Endothelial cell of umbilical vein (primary cell): ENCODE results near the gene SNIP1. TPM values are rescaled to one million over a fixed set of nuclear protein-coding genes. Genes with fewer than 3 reads are reported as not detected.

Experiments
- BruUV-seq: library from RNA; stranded (reverse); fragments of 400-500 nt; replicated peaks from 2 replicates; lab custom pipeline; 2021; lab: Mats Ljungman, UMichigan
- CTCF ChIA-PET: fragments of 300-600, 350-600 bp; sonication (Branson Sonifier 250); formaldehyde crosslinking; loops from one replicate; lab custom pipeline; 2021; ENCODE audit warnings: antibody characterized with exemption, inconsistent platforms; lab: Charles Lee
- POLR2A ChIA-PET: fragments of 300-600, 350-600 bp; sonication (Branson Sonifier 250); formaldehyde crosslinking; loops from one replicate; lab custom pipeline; 2021; ENCODE audit warnings: antibody characterized with exemption, inconsistent platforms; lab: Charles Lee
- DNase-seq: peaks from one replicate; pipeline ENCODE4 v3.0.0-alpha.2; 2011; ENCODE audit warnings: low read depth, low spot score
- FAIRE-seq: peaks from 2 replicates; lab custom pipeline; 2011; peaks lifted over from hg19 to GRCh38; lab: Jason Lieb, UNC
- H2AFZ ChIP-seq: 2 replicates; pipeline ENCODE4 v1.6.0; 2012; ENCODE audit warnings: low read depth, low read length, control low read depth, inconsistent platforms
- H3K27ac ChIP-seq: 2 replicates; pipeline ENCODE4 v1.5.1; 2011; ENCODE audit warnings: low read depth, mild to moderate bottlenecking, control low read depth, low read length, moderate library complexity; ENCODE audit not compliant: insufficient read depth
- H3K27me3 ChIP-seq, 2 experiments: 2 replicates each; pipeline versions ENCODE4 v1.6.0 to v1.6.1; 2011; ENCODE audit warnings: low read length in 2 of 2, mixed read lengths in 1 of 2; ENCODE audit not compliant: control insufficient read depth in 2 of 2, insufficient read depth in 2 of 2
- H3K36me3 ChIP-seq, 2 experiments: 2 replicates in 1 of 2; 3 replicates in 1 of 2; pipeline ENCODE4 v1.5.1; 2011; ENCODE audit warnings: low read length in 2 of 2, mild to moderate bottlenecking in 1 of 2, moderate library complexity in 1 of 2; ENCODE audit not compliant: control insufficient read depth in 2 of 2, insufficient read depth in 2 of 2; ENCODE audit errors: extremely low read depth in 1 of 2
- H3K4me1 ChIP-seq: 3 replicates; pipeline ENCODE4 v1.5.1; 2011; ENCODE audit warnings: mild to moderate bottlenecking, low read length; ENCODE audit not compliant: control insufficient read depth, insufficient read depth; ENCODE audit errors: extremely low read depth
- H3K4me2 ChIP-seq: 2 replicates; pipeline ENCODE4 v1.6.1; 2011; ENCODE audit warnings: low read length, control low read depth, mixed read lengths; ENCODE audit not compliant: insufficient read depth
- H3K4me3 ChIP-seq, 3 experiments: fragments of 200-600 bp in 1 of 3; sonication (generic), shearing (Covaris generic) in 1 of 3; replicated peaks in 1 of 3; 2 replicates each; pipeline ENCODE4 v1.5.1; 2011 to 2016; ENCODE audit warnings: control low read depth in 3 of 3, low read length in 3 of 3, mild to moderate bottlenecking in 2 of 3, inconsistent platforms in 1 of 3, low read depth in 1 of 3, moderate library complexity in 1 of 3; ENCODE audit not compliant: insufficient read depth in 1 of 3
- H3K79me2 ChIP-seq: 2 replicates; pipeline ENCODE4 v1.6.0; 2012; ENCODE audit warnings: low read length, inconsistent platforms; ENCODE audit not compliant: control insufficient read depth, insufficient read depth
- H3K9ac ChIP-seq: replicated peaks from 2 replicates; pipeline ENCODE3; 2011; ENCODE audit warnings: low read length, control low read depth; ENCODE audit not compliant: insufficient read depth; ENCODE audit errors: extremely low read depth
- H3K9me1 ChIP-seq: replicated peaks from 3 replicates; pipeline ENCODE4 v1.6.0; 2011; ENCODE audit warnings: mild to moderate bottlenecking, low read length; ENCODE audit not compliant: control insufficient read depth, insufficient read depth; ENCODE audit errors: extremely low read depth
- H3K9me3 ChIP-seq: replicated peaks from 2 replicates; pipeline ENCODE4 v1.5.1; 2012; ENCODE audit warnings: low read length, inconsistent platforms; ENCODE audit not compliant: control insufficient read depth, insufficient read depth
- H4K20me1 ChIP-seq: replicated peaks from 2 replicates; pipeline ENCODE3; 2011; ENCODE audit warnings: mild to moderate bottlenecking, low read length; ENCODE audit not compliant: control insufficient read depth, insufficient read depth; ENCODE audit errors: extremely low read depth
- EZH2 ChIP-seq: IDR thresholded peaks from 2 replicates; pipeline ENCODE4 v1.6.1; 2012; ENCODE audit warnings: borderline replicate concordance, low read depth, mild to moderate bottlenecking, moderate library complexity, low read length, inconsistent platforms; ENCODE audit not compliant: severe bottlenecking
- FOS ChIP-seq: IDR thresholded peaks from 2 replicates; pipeline ENCODE4 v1.6.1; 2011; ENCODE audit warnings: mild to moderate bottlenecking, low read length, moderate library complexity, borderline replicate concordance; ENCODE audit not compliant: insufficient read depth
- GATA2 ChIP-seq: IDR thresholded peaks from 2 replicates; pipeline ENCODE4 v1.7.0; 2011; ENCODE audit warnings: low read depth, mild to moderate bottlenecking, moderate library complexity, mixed read lengths, low read length; ENCODE audit not compliant: insufficient read length, insufficient read depth
- JUN ChIP-seq: IDR thresholded peaks from 2 replicates; pipeline ENCODE4 v1.6.1; 2011; ENCODE audit warnings: borderline replicate concordance, low read depth; ENCODE audit not compliant: insufficient read length, insufficient read depth
- MYC ChIP-seq: IDR thresholded peaks from one replicate; pipeline ENCODE4 v1.6.1; 2011; ENCODE audit warnings: mild to moderate bottlenecking, low read depth, low read length
- POLR2A ChIP-seq: IDR thresholded peaks from 2 replicates; pipeline ENCODE4 v1.6.1; 2012; ENCODE audit warnings: low read depth, mild to moderate bottlenecking, control low read depth, low read length
- POLR2AphosphoS5 ChIP-seq: IDR thresholded peaks from 2 replicates; pipeline ENCODE4 v1.6.1; 2012; ENCODE audit warnings: low read depth, mild to moderate bottlenecking, control low read depth, low read length, moderate library complexity; ENCODE audit not compliant: insufficient read depth
- dilution Hi-C: fragments of 300-500 bp; cut with MboI; formaldehyde crosslinking; loops from one replicate; pipeline ENCODE4 v1.15.0; 2019; ENCODE audit warnings: low sequenced_read_pairs; ENCODE audit not compliant: extremely low pct_ligation_motif_present
- intact Hi-C: fragments of 100-400 bp; cut with micrococcal nuclease; formaldehyde crosslinking; loops from one replicate; pipeline ENCODE4 v1.10.0; 2022
- polyA plus RNA-seq, 4 experiments: library from polyadenylated mRNA; depleted of rRNA in 3 of 4; stranded (reverse) in 3 of 4; unstranded in 1 of 4; fragments of >200 nt; gene quantifications; 2 replicates each; pipeline versions ENCODE4 v1.2.1 to v1.2.3, GENCODE V29; 2011 to 2012; ENCODE audit warnings: missing spikeins in 1 of 4
- total RNA-seq: library from RNA; stranded (reverse); gene quantifications from 2 replicates; pipeline ENCODE4 v1.2.3, GENCODE V29; 2021
- TF ChIP-seq, protein P1 (sequence below), 2 donors: IDR thresholded peaks; 1 replicate in 1 of 2; 2 replicates in 1 of 2; pipeline ENCODE4 v1.5.1; 2011; ENCODE audit warnings: low read length in 2 of 2, mild to moderate bottlenecking in 2 of 2, moderate library complexity in 2 of 2, control low read depth in 1 of 2, inconsistent platforms in 1 of 2, low read depth in 1 of 2; ENCODE audit not compliant: insufficient read depth in 1 of 2; ENCODE audit errors: extremely low read depth in 1 of 2
- TF ChIP-seq, protein P2 (sequence below): IDR thresholded peaks from 2 replicates; pipeline ENCODE4 v1.6.1; 2011; ENCODE audit not compliant: insufficient read depth, insufficient read length

Gene SNIP1
- total and polyA plus RNA-seq, 2 donors (not counting 3 experiments of a cell fraction or from before 2014, with no cell fraction given): 3.7 to 18.4 TPM

DNA sequence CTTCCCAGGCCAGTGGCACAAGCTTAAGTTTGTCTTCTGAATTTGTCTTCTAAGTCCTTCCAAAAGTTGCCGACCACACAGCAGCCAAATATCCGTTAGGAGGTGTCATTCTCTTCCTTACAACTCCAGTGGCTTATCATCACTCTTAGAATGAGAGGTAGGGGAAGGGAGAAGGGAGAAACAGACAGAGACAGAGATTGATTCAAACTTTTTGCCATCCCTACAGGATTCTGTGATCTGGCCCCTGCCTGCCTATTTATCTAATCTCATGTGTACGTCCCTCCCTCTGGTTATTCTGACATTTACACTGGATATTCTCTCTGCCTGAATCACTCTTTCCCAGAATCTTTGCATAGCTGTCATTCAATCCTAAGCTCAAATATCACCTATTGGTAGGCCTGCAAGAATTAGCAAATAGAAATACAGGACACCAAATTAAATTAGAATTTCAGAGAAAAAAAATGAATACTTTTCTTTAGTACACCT, 42.1 kb upstream of the SNIP1 start:
- peaks cover 7% of the 10 kb centered on the region in 2 experiments for H3K36me3 ChIP-seq
- ChIA-PET CTCF (interaction anchor here (0.9 to 2.2 kb wide), 4 partner anchors 20 to 94 kb away, joined by 3 to 5 read pairs (median 4); a partner anchor contains a TSS), POLR2A (interaction anchor here (1.4 kb wide), 1 partner anchor 94 kb away, joined by 5 read pairs; a partner anchor contains a TSS)
- TSS peak; percentile 54 for BruUV-seq
- dilution Hi-C loops (no loop called here), intact Hi-C loops (loop anchor here (1.0 to 10.0 kb wide), 4 partner anchors 35 to 399 kb away; partner anchors contain the start of gene SF3A3)
- peaks cover 17% of the 10 kb centered on the region for H3K4me1 ChIP-seq
- H3K4me2 ChIP-seq: peak overlapping the region; percentile 89
- H3K9ac ChIP-seq: peak overlapping the region; percentile 42
- H3K27me3 ChIP-seq: peaks cover 1 to 9% of the 10 kb centered on the region in 2 experiments
- H3K4me3 ChIP-seq: peak overlapping the region; percentile 37 to 89 (median 75)
- FAIRE-seq (no peak), DNase-seq (no peak)
- no peaks in the 10 kb centered on the region for H3K9me1 ChIP-seq
- H4K20me1 ChIP-seq: no peaks in the 10 kb centered on the region
- H3K79me2 ChIP-seq: peaks cover 37% of the 10 kb centered on the region
- TF ChIP-seq JUN (no peak), POLR2AphosphoS5 (no peak), GATA2 (no peak), MYC (no peak), EZH2 (no peak), FOS (no peak), POLR2A (no peak)
- TF ChIP-seq, protein P1, sequence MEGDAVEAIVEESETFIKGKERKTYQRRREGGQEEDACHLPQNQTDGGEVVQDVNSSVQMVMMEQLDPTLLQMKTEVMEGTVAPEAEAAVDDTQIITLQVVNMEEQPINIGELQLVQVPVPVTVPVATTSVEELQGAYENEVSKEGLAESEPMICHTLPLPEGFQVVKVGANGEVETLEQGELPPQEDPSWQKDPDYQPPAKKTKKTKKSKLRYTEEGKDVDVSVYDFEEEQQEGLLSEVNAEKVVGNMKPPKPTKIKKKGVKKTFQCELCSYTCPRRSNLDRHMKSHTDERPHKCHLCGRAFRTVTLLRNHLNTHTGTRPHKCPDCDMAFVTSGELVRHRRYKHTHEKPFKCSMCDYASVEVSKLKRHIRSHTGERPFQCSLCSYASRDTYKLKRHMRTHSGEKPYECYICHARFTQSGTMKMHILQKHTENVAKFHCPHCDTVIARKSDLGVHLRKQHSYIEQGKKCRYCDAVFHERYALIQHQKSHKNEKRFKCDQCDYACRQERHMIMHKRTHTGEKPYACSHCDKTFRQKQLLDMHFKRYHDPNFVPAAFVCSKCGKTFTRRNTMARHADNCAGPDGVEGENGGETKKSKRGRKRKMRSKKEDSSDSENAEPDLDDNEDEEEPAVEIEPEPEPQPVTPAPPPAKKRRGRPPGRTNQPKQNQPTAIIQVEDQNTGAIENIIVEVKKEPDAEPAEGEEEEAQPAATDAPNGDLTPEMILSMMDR (IDR thresholded peaks at IDR 0.05; ENCODE audit: extremely low read depth in 1 of 2, insufficient read depth in 1 of 2, low read depth in 1 of 2, low read length in 2 of 2): no peak
- TF ChIP-seq, protein P2, sequence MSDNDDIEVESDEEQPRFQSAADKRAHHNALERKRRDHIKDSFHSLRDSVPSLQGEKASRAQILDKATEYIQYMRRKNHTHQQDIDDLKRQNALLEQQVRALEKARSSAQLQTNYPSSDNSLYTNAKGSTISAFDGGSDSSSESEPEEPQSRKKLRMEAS: no peak
- H2AFZ ChIP-seq: peak overlapping the region; percentile 94
- peak overlapping the region; percentile 30 for H3K27ac ChIP-seq
- no peaks in the 10 kb centered on the region for H3K9me3 ChIP-seq
